GM12864 (cell line): ENCODE data around the gene COA6.

Experiments used
- DNase-seq: peaks from one replicate; pipeline ENCODE4 v3.0.0-alpha.2; 2011; ENCODE audit warnings: low read depth
- H3K4me3 ChIP-seq: 2 replicates; pipeline ENCODE4 v1.5.1; 2011; ENCODE audit warnings: mild to moderate bottlenecking, low read depth, low read length, control low read depth
- TF ChIP-seq, protein P1 (sequence below): IDR thresholded peaks from 2 replicates; pipeline ENCODE4 v1.5.1; 2011; ENCODE audit warnings: low read depth, mild to moderate bottlenecking, moderate library complexity, low read length, control low read depth, inconsistent platforms; ENCODE audit errors: missing control alignments

The COA6 gene

DNA sequence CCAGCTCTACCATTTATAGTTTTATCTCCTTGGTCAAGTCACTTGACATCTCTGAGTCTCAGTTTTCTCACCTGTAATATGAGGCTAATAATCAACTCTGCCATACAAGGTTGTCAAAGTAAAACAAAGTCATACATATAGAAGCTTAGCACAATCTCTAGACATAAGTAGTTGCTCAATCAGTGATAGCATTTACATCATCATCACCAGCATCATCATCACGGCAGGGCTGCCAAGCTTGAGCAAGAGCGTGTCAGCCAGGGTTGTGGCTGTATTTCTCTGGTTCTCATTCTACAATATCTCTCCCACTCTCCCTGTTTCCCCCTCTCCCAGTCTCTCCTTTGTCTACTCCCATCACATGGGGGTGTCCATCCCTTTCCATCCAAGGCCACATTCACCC, 41.7 kb upstream of the COA6 start:
- H3K4me3 ChIP-seq = no peak overlapping the region
- TF ChIP-seq, protein P1, sequence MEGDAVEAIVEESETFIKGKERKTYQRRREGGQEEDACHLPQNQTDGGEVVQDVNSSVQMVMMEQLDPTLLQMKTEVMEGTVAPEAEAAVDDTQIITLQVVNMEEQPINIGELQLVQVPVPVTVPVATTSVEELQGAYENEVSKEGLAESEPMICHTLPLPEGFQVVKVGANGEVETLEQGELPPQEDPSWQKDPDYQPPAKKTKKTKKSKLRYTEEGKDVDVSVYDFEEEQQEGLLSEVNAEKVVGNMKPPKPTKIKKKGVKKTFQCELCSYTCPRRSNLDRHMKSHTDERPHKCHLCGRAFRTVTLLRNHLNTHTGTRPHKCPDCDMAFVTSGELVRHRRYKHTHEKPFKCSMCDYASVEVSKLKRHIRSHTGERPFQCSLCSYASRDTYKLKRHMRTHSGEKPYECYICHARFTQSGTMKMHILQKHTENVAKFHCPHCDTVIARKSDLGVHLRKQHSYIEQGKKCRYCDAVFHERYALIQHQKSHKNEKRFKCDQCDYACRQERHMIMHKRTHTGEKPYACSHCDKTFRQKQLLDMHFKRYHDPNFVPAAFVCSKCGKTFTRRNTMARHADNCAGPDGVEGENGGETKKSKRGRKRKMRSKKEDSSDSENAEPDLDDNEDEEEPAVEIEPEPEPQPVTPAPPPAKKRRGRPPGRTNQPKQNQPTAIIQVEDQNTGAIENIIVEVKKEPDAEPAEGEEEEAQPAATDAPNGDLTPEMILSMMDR = no peak
- DNase-seq = no peak

DNA sequence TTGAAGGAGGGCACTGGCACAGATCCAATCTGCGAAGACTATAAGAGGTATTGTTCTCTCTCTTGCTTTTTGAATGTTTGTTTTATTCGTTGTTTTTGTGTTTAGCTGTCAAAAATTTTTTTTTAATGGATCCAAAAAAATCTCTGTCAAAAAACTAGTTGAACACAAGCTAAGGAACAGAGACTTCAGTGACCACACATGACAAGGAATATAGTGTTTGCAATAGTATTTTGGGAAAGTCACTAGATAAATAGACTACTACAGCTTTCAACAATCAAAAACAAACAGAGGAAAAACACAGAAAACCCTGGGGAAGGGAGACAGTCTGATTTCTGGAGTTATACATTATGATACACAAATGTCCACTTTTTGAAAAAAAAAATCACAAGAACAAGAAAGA, 36.9 kb upstream of the COA6 start:
- TF ChIP-seq, protein P1 = no peak
- no peak for DNase-seq

DNA sequence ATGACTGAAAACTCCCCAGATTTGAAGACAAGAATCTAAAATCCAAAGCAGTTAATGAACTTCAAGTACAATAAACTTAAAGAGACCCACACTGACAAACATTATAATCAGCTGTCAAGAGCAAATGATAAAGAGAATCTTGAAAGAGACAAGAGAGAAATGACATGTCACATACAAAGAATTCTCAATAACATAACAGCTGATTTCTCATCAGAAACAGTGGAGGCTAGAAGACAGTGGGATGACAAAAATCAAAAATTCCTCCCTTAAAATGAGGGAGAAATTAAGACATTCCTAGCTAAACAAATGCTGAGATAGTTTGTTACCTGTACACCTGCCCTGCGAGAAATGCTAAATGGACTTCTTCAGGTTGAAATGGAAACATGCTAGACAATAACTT, 36.0 kb upstream of the COA6 start:
- no peak overlapping the region for H3K4me3 ChIP-seq
- DNase-seq = no peak
- TF ChIP-seq, protein P1 = no peak

More for the DNA sequence above, 36.9 kb upstream of the COA6 start:
- no peak overlapping the region for H3K4me3 ChIP-seq

DNA sequence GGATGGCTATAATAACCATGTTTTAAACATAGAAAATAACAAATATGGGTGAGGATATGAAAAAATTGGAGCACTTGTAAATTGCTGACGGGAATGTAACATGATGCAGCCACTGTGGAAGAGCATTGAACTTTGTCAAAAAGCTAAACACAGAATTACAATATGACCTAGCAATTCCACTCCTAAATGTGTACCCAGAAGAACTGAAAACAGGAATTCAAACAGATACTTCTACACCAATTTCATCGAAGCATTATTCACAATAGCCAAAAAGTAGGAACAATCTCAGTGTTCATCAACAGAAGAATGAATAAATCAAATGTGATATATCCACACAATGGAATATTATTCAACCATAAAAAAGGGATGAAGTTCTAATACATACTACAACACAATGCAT, 32.7 kb upstream of the COA6 start:
- TF ChIP-seq, protein P1 = no peak

DNA sequence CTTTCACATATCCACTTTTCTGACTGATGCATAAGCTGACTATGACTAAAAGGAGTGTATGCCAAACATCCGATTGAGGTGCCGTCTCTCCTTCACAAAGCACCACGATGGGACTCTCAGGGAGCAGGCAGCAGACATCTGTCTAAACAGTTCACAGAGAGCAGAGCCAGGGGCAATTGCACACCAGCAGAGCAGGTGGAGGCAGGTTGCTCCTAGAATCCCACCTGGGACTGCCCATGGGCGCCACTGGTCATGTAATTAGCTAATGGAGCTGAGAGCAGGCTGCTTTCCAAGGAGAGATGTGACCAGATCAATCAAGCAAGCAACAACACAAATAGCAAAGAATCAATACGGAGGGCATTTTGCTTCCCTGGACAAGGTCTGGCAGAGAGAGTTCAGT, 30.5 kb upstream of the COA6 start:
- TF ChIP-seq, protein P1 = no peak
- no peak overlapping the region for H3K4me3 ChIP-seq
- DNase-seq = no peak

More for the DNA sequence above, 32.7 kb upstream of the COA6 start:
- H3K4me3 ChIP-seq = no peak overlapping the region
- DNase-seq = no peak

DNA sequence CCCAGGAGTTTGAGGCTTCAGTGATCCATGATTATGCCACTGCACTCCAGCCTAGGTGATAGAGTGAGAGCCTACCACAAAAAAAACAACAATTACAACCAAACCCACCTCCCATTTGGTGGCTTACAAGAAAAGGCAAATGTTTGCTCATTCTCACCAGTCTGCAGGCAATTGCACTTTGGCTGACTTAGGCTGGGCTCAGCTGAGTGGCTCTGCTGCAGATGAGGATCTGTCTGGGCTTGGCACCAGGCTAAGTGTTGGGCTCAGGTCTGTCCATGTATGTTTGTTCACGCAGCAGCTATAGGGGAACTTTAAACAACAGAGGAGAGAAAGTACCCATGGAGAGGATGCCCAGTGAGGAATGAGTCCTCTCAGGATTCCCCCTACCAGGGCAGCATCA, 28.0 kb upstream of the COA6 start:
- DNase-seq = no peak
- no peak overlapping the region for H3K4me3 ChIP-seq
- TF ChIP-seq, protein P1 = no peak

DNA sequence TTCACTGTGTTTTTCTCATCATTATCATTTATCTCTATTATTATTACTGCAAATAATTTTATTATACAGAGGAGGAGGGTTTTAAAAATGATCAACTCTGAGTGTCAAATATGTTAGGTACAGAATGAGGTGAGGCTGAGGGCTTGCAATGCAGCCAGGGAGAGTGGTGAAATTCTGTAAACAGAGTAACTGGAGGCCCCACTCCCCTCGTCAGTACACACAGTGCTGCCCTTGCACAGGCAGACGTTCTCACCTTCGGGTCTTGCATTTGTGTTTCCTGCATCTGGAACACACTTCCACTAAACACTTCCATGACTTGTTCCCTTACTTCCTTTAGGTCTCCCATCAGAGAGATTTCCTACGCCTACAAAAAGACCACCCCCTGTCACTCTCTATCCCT, 24.3 kb upstream of the COA6 start:
- TF ChIP-seq, protein P1 = no peak
- DNase-seq = no peak
- H3K4me3 ChIP-seq = no peak overlapping the region
